HG03354 (cell line): ENCODE data around the gene MCTP1.
A peak's percentile ranks its signal among the peaks of the same experiment; 100 is the strongest.

ENCODE experiments used
- ATAC-seq: cut with Tn5 transposase; IDR thresholded peaks from one replicate; pipeline ENCODE4 v1.9.1; 2021; ENCODE audit warnings: mild to moderate bottlenecking; ENCODE audit not compliant: unreplicated experiment, poor library complexity, severe bottlenecking

MCTP1 gene

DNA sequence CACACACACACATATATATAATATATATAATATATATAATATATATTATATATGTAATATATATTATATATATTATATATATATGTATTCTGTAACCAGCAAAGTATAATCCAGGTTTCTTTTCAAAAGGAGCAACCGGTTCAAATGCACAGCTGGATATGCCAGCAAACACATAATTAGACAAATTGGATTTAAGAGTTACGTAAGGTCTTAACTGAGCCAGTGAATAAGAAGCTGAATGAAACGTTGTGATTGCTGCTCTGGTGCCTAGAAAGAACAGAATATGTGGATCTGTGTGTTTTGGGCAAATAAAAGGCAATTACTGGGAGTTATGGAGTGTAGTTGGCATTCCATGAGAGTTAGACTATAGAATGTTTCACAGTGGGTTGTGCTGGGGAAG, 488.3 kb downstream of the MCTP1 start:
- ATAC-seq = no peak

GRCh38 chr5:94793816-94794198, 491.1 kb downstream of the MCTP1 start:
- ATAC-seq = peak; percentile 49

- peak; percentile 100 for ATAC-seq
These were observed 491.6 kb downstream of the MCTP1 start for GRCh38 chr5:94793113-94793815.

DNA sequence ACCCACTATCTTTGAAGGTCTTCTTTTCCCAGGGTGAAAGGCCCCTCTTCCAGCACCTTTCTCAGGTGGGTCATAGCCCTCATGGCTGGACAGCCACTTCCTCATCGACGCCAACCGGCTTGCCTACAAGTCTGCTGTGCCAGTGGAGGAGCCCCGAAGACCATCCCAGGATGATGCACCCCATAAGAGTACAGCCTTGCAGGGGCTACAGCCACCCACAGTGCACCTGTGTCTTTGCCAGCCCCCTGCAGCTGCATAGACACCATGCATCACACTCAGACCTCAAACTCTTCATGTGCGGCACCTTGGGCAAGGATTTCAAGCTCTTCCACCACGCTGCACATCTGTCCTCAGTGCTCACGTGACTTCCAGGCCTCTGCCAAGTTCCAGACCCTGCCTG, 493.1 kb downstream of the MCTP1 start:
- no peak for ATAC-seq

DNA sequence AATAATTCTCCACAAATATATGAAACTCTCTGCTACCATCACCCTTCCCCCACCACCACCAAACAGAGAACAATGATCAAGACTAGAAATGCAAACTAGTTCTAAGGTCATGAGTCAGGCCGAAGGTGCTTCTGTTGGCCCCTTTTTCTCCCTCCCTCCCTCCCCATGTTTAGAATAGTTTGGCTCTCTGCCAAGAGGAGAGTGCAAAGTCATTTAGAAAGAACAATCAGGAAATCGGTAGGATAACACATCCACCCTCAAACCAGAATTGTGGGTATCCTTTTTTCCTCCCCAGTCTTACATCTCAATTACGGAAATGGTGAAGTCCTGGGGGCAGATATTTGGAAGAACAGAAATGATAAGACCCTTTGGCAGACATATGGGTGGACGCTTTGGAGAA, 496.4 kb downstream of the MCTP1 start:
- ATAC-seq = no peak

DNA sequence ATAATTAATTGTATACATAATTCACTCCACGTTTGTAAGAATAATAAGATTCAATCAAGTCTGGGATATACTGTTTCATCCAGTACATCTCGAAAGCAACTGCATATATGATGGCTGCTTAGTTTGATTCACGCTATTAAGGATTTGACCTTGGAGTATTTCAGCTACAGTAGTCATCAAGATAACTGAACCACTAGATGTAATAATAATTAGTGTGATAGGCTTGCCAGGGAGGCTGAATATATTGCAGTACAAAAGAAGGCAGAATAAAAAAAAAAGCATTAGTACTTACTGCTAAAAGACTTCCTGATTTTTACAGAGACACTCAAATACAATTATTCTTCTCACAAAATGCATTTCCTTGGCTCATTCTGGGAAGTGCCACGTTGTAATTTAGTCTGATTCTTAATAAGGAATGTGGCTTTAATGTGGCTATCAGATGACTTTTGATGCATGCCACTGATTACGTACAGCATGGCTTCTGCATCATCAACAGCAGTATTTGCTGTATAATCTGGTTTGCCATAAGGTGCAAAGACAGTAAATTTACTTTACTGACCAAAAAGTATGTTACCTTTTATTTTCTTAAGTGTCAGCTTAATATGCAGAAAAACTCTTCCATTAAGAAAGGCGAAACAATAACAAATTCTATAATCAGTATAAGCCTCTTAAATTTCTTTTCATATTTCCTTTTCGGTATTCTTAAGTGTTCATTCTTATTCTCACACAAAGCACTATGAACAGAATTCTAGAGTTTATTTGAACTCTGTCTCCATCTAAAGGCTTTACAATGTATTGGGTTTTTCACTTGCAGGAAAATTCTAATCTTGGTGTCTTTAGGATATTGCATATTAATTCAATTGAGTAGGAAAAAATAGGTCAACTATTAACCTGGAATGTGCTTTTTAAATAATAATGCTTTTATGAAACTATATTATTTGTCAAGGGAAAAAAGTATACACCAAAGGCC, 500.1 kb downstream of the MCTP1 start:
- no peak for ATAC-seq

GRCh38 chr5:94782383-94782782, 502.5 kb downstream of the MCTP1 start:
- no peak for ATAC-seq

GRCh38 chr5:94779684-94780083, 505.2 kb downstream of the MCTP1 start:
- ATAC-seq = no peak

DNA sequence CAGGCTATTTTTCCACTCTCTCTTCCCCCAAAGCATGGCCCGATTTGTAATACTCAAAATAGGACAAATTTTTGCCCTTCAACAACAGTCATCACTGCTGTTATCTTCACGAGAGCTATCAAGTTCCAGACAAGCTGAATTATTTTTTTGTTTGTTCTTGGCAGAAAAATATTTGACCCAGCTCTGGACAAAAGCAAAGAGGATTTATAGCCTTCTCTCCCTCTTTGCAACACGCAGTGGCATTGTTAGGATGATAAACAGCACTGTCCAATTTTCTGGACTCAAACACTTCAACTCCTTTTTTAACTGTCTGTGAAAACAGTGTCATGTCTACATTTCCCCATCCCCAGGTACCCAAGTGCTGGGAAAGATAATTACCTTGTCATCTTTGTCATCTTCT, 506.2 kb downstream of the MCTP1 start:
- no peak for ATAC-seq

- ATAC-seq = no peak
These were observed 506.6 kb downstream of the MCTP1 start for GRCh38 chr5:94778299-94778698.

GRCh38 chr5:94777056-94777880, 507.6 kb downstream of the MCTP1 start:
- no peak for ATAC-seq

DNA sequence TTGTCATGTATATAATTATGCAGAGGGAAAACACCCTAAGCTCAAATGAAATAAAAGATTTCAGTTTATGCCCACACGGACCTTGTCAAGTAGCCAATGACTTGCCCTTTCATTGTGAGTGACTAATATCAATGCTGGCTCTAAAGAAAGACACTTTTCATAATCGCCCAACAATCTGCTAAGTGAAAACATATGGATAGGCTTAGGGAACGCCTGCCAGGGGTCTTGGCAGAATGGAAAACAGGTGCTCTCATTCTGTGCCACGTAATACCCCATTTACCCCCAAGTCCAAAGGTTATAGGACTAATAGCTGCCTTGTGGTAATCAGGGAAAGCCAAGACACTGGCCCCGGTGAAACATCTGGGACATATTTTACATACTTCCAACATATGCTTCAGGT, 508.7 kb downstream of the MCTP1 start:
- no peak for ATAC-seq

DNA sequence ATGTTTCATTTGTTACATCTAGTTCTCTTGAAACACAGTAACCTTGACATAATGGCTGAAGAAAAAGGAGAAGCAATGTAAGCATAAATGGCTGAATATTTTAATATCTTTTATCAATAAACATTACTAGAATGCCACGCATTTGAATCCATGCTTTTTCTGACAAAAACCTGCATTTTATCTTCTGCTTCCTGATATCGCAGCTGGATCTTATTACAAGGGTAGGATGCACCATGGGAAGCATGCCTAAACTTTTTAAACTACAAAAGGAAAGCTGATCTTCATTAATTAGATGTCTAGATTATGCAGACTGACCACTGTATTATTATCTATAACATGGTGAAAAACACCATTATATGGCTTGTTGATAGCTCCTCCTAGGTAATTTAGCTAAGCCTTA, 509.8 kb downstream of the MCTP1 start:
- ATAC-seq = no peak

- ATAC-seq = peak; percentile 37
These were observed 513.2 kb downstream of the MCTP1 start for GRCh38 chr5:94771742-94772141.

- ATAC-seq = no peak
These were observed 514.9 kb downstream of the MCTP1 start for GRCh38 chr5:94769996-94770395.

DNA sequence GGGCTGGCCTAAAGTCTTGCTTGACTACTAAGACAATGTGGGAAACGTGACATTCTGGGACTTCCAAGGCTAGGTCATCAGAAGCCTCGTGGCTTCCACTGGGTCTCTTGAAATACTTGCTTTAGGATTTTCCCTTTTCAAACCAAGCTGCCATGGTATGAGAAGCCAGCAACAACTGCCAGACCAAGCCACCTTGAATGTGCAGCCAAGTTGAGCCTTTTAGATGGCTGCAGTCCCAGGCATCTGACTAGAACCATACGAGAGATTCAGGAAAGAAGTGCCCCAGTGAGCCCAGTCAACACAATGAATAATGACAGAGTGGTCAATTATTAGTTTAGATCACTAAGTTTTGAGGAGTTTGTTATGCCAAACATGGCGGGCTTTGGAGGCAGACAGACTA, 523.1 kb downstream of the MCTP1 start:
- no peak for ATAC-seq

DNA sequence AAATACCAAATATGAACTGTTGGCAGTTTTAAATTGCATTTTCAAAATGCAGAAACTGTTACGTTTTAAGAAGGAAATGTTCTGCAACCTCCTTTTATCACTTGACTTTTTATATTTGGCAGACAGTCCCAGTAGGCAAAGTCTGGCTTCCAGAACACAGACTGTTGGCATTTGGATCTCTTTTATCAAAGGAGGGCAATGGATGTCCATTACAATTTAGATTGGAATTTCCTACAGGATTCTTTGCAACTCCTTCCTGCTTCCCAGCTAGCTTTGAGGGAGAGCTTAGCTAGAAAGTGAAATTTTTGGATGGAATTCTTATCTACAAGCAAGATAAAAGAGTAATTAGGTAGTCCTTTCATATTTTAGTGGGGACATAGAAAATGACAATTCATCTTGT, 523.8 kb downstream of the MCTP1 start:
- ATAC-seq = no peak

DNA sequence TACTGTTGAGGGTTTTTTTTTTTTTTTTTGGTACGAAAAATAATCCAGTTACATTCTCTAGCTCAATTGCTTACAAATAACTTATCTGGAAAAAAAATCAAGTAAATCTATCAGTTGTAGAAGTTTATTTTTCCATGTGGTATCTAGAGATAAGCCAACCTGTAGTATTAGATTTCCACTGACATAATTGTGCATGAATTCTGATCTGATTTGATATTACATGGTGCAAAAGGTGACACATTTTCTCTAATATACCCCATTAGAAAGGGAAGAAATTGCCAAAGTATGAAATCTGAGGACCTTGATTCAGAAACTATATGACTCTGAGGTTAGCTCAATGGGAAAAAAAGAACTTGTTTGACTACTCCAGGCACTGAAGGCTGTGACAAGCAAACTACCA, 524.9 kb downstream of the MCTP1 start:
- ATAC-seq = no peak

GRCh38 chr5:94759022-94759421, 525.9 kb downstream of the MCTP1 start:
- ATAC-seq = no peak

- no peak for ATAC-seq
These were observed 530.1 kb downstream of the MCTP1 start for GRCh38 chr5:94754824-94755223.
